HepG2 (cell line): ENCODE data around the gene LIMK2. TPM values are rescaled to one million over a fixed set of nuclear protein-coding genes. Genes with fewer than 3 reads are reported as not detected.

ENCODE experiments used
- CBFB ChIP-seq: sonication (generic); formaldehyde crosslinking; IDR thresholded peaks from 2 replicates; pipeline ENCODE4 v1.4.0; 2020; ENCODE audit warnings: missing genetic modification reagents
- CREB1 ChIP-seq, 2 experiments: fragments of 450-650 bp in 1 of 2; IDR thresholded peaks; 2 replicates each; pipeline ENCODE4 v1.6.1; 2016 to 2017; ENCODE audit warnings: control low read depth in 1 of 2, mild to moderate bottlenecking in 1 of 2, missing compliant biosample characterization in 1 of 2, missing genetic modification characterization in 1 of 2
- GTF2F1 ChIP-seq: fragments of 150-350 bp; IDR thresholded peaks from 2 replicates; pipeline ENCODE4 v1.6.1; 2014; ENCODE audit warnings: low read length
- HHEX ChIP-seq: IDR thresholded peaks from 2 replicates; pipeline ENCODE4 v1.6.1; 2016; ENCODE audit warnings: control low read depth
- HNRNPH1 ChIP-seq: fragments of 200-400 bp; formaldehyde crosslinking; optimal IDR thresholded peaks from 2 replicates; pipeline ENCODE3; 2017; ENCODE audit warnings: mild to moderate bottlenecking, low read depth, low read length
- JARID2 ChIP-seq: sonication (generic); formaldehyde crosslinking; IDR thresholded peaks from 2 replicates; pipeline ENCODE4 v1.8.1; 2023; ENCODE audit warnings: missing genetic modification reagents, inconsistent platforms; ENCODE audit not compliant: insufficient replicate concordance
- KAT8 ChIP-seq: IDR thresholded peaks from 2 replicates; pipeline ENCODE4 v1.6.1; 2016; ENCODE audit warnings: missing genetic modification reagents, missing compliant biosample characterization
- MAF1 ChIP-seq: sonication (generic); formaldehyde crosslinking; IDR thresholded peaks from 2 replicates; pipeline ENCODE4 v1.5.0; 2020; ENCODE audit warnings: missing genetic modification reagents, borderline replicate concordance
- PAWR ChIP-seq: sonication (generic); formaldehyde crosslinking; IDR thresholded peaks from 2 replicates; pipeline ENCODE4 v1.4.0; 2020; ENCODE audit warnings: missing genetic modification reagents, mild to moderate bottlenecking, borderline replicate concordance
- PITX1 ChIP-seq: sonication (generic); formaldehyde crosslinking; IDR thresholded peaks from 2 replicates; pipeline ENCODE4 v1.5.1; 2020; ENCODE audit warnings: mild to moderate bottlenecking, missing genetic modification reagents
- ZKSCAN8 ChIP-seq: IDR thresholded peaks from 2 replicates; pipeline ENCODE4 v1.6.1; 2016; ENCODE audit warnings: borderline replicate concordance, missing genetic modification reagents, missing compliant biosample characterization
- ZNF326 ChIP-seq: sonication (generic); formaldehyde crosslinking; IDR thresholded peaks from 2 replicates; pipeline ENCODE4 v1.4.0; 2020; ENCODE audit warnings: missing genetic modification reagents, borderline replicate concordance
- ZNF343 ChIP-seq: sonication (generic); formaldehyde crosslinking; IDR thresholded peaks from 2 replicates; pipeline ENCODE4 v1.4.0; 2020; ENCODE audit warnings: mild to moderate bottlenecking, missing genetic modification reagents
- ZNF776 ChIP-seq: sonication (generic); formaldehyde crosslinking; IDR thresholded peaks from 2 replicates; pipeline ENCODE4 v1.4.0; 2020; ENCODE audit warnings: mild to moderate bottlenecking, missing genetic modification reagents
- ZSCAN12 ChIP-seq: sonication (generic); formaldehyde crosslinking; IDR thresholded peaks from 2 replicates; pipeline ENCODE4 v1.9.0; 2021; ENCODE audit warnings: mild to moderate bottlenecking, missing genetic modification reagents
- polyA plus RNA-seq, 8 experiments: library from polyadenylated mRNA; depleted of rRNA in 3 of 8; stranded (reverse) in 7 of 8; unstranded in 1 of 8; fragments of >200 nt; fragmentation: Illumina TruSeq in 4 of 8; extraction: Trizol in 4 of 8; gene quantifications; 2 replicates each; pipeline versions ENCODE4 v1.2.1 to v1.2.3, GENCODE V29; 2011 to 2016; ENCODE audit warnings: low read depth in 4 of 8, missing spikeins in 1 of 8, mixed read lengths in 1 of 8; ENCODE audit not compliant: insufficient read depth in 1 of 8
- total RNA-seq, 5 experiments: library from RNA; depleted of rRNA; stranded (reverse); fragments of >200 nt; fragmentation: Illumina TruSeq; extraction: Trizol; gene quantifications; 2 replicates each; pipeline ENCODE4 v1.2.3, GENCODE V29; 2016; ENCODE audit warnings: low read depth in 1 of 5
- TF ChIP-seq, protein P1 (sequence below): sonication (generic); formaldehyde crosslinking; IDR thresholded peaks from 2 replicates; pipeline ENCODE4 v1.4.0; 2020; ENCODE audit warnings: missing genetic modification reagents
- TF ChIP-seq, protein P2 (sequence below): IDR thresholded peaks from 2 replicates; pipeline ENCODE4 v1.6.1; 2012; ENCODE audit warnings: low read length, improper control_type of control experiment
- TF ChIP-seq, protein P3 (sequence below): sonication (generic); formaldehyde crosslinking; IDR thresholded peaks from 2 replicates; pipeline ENCODE4 v1.5.0; 2020; ENCODE audit warnings: mild to moderate bottlenecking, missing genetic modification reagents, moderate library complexity
- TF ChIP-seq, protein P4 (sequence below): sonication (generic); formaldehyde crosslinking; IDR thresholded peaks from 2 replicates; pipeline ENCODE4 v1.8.0; 2022; ENCODE audit warnings: low read depth, missing genetic modification reagents
- TF ChIP-seq, protein P5 (sequence below): sonication (generic); formaldehyde crosslinking; IDR thresholded peaks from 2 replicates; pipeline ENCODE4 v1.4.0; 2020; ENCODE audit warnings: mild to moderate bottlenecking, missing genetic modification reagents

Gene LIMK2
- total and polyA plus RNA-seq, 2 of the 13 experiments (the other 11 are each of a cell fraction or from before 2014, with no cell fraction given): 20.9 to 29.8 TPM

DNA sequence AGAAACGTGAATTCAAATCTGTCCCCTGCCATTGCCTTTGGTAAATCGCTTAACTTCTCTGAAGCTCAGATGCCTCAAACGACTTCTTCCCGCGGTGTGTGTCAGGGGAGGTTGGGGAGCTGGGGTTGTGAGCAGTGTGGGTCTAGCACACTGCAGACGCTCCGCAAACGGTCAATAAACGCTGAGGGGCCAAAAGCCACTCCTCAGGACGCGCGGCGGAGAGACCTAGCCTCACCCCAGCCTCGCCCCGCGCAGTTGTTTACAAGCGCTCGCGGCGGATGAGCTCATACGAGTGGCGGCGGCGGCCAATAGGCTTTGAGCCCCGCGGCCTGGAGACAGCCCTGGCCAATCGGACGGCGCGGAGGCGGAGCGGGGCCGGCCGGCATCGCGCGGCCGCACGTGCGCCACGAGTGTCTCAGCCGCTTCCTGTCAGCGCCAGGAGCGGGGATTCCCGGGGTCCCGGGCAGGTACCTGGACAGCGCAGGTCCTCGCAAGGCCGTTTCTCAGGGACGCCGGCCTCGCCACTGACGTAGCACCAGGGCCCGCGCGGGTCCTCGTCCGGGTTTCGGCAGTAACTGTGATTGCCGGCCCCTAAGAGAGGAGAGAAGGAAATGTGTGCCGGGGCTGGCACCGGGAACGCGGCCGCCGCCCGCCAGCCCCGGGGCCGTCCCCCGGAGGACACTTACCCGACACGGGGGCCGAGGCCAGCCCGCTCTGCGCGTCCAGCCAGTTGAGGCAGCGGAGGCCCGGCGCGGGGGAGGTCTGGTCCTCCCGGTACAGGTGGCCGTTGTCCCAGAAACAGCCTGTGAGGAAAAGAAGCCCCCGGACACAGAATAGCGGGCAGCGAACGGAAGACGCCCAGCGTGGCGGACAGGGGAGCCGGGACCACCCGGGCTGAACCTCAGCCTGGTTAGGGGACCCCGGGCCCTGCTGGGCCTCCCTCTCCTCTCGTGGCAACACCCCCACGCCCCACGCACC, 78.7 kb downstream of the LIMK2 start (continued):
- TF ChIP-seq PAWR (no peak), CREB1 (IDR thresholded peaks at IDR 0.05) (peak; percentile 55), CREB1 (CRISPR knock-in tag; IDR thresholded peaks at IDR 0.05) (no peak), CBFB (CRISPR knock-in tag) (0 out of 2 replicates have a peak, but pooled peaks have one; percentile 40), HHEX (no peak), ZSCAN12 (peak; percentile 93; the same call in 1 of the 2 replicates), ZNF776 (peak; percentile 89), MAF1 (CRISPR knock-in tag) (no peak), HNRNPH1 (no peak), ZKSCAN8 (peak; percentile 23; the same call in 1 of the 2 replicates), KAT8 (CRISPR knock-in tag) (peak; percentile 73), GTF2F1 (no peak), ZNF326 (CRISPR knock-in tag) (no peak), PITX1 (CRISPR knock-in tag) (peak; percentile 17; the same call in 1 of the 2 replicates), JARID2 (CRISPR knock-in tag) (peak; percentile 40), ZNF343 (CRISPR knock-in tag) (no peak)
- TF ChIP-seq, protein P1, sequence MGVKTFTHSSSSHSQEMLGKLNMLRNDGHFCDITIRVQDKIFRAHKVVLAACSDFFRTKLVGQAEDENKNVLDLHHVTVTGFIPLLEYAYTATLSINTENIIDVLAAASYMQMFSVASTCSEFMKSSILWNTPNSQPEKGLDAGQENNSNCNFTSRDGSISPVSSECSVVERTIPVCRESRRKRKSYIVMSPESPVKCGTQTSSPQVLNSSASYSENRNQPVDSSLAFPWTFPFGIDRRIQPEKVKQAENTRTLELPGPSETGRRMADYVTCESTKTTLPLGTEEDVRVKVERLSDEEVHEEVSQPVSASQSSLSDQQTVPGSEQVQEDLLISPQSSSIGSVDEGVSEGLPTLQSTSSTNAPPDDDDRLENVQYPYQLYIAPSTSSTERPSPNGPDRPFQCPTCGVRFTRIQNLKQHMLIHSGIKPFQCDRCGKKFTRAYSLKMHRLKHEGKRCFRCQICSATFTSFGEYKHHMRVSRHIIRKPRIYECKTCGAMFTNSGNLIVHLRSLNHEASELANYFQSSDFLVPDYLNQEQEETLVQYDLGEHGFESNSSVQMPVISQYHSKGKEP (CRISPR knock-in tag): no peak
- TF ChIP-seq, protein P2, sequence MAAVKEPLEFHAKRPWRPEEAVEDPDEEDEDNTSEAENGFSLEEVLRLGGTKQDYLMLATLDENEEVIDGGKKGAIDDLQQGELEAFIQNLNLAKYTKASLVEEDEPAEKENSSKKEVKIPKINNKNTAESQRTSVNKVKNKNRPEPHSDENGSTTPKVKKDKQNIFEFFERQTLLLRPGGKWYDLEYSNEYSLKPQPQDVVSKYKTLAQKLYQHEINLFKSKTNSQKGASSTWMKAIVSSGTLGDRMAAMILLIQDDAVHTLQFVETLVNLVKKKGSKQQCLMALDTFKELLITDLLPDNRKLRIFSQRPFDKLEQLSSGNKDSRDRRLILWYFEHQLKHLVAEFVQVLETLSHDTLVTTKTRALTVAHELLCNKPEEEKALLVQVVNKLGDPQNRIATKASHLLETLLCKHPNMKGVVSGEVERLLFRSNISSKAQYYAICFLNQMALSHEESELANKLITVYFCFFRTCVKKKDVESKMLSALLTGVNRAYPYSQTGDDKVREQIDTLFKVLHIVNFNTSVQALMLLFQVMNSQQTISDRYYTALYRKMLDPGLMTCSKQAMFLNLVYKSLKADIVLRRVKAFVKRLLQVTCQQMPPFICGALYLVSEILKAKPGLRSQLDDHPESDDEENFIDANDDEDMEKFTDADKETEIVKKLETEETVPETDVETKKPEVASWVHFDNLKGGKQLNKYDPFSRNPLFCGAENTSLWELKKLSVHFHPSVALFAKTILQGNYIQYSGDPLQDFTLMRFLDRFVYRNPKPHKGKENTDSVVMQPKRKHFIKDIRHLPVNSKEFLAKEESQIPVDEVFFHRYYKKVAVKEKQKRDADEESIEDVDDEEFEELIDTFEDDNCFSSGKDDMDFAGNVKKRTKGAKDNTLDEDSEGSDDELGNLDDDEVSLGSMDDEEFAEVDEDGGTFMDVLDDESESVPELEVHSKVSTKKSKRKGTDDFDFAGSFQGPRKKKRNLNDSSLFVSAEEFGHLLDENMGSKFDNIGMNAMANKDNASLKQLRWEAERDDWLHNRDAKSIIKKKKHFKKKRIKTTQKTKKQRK: no peak
- TF ChIP-seq, protein P3, sequence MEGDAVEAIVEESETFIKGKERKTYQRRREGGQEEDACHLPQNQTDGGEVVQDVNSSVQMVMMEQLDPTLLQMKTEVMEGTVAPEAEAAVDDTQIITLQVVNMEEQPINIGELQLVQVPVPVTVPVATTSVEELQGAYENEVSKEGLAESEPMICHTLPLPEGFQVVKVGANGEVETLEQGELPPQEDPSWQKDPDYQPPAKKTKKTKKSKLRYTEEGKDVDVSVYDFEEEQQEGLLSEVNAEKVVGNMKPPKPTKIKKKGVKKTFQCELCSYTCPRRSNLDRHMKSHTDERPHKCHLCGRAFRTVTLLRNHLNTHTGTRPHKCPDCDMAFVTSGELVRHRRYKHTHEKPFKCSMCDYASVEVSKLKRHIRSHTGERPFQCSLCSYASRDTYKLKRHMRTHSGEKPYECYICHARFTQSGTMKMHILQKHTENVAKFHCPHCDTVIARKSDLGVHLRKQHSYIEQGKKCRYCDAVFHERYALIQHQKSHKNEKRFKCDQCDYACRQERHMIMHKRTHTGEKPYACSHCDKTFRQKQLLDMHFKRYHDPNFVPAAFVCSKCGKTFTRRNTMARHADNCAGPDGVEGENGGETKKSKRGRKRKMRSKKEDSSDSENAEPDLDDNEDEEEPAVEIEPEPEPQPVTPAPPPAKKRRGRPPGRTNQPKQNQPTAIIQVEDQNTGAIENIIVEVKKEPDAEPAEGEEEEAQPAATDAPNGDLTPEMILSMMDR (CRISPR knock-in tag): no peak
- TF ChIP-seq, protein P4, sequence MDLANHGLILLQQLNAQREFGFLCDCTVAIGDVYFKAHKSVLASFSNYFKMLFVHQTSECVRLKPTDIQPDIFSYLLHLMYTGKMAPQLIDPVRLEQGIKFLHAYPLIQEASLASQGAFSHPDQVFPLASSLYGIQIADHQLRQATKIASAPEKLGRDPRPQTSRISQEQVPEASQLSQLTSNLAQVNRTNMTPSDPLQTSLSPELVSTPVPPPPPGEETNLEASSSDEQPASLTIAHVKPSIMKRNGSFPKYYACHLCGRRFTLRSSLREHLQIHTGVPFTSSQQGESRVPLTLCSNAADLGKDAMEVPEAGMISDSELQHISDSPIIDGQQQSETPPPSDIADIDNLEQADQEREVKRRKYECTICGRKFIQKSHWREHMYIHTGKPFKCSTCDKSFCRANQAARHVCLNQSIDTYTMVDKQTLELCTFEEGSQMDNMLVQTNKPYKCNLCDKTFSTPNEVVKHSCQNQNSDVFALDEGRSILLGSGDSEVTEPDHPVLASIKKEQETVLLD (CRISPR knock-in tag): no peak
- TF ChIP-seq, protein P5, sequence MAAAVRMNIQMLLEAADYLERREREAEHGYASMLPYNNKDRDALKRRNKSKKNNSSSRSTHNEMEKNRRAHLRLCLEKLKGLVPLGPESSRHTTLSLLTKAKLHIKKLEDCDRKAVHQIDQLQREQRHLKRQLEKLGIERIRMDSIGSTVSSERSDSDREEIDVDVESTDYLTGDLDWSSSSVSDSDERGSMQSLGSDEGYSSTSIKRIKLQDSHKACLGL (CRISPR knock-in tag): peak; percentile 98
